ENCODE results near the gene TRAF6. TPM values are rescaled to one million over a fixed set of nuclear protein-coding genes. Genes with fewer than 3 reads are reported as not detected.

TRAF6 gene
- total RNA-seq, 1 donor from 2014 or later: 7.5 TPM

- DNase-seq (ENCODE audit: low read depth): no peak
- TF ChIP-seq CTCF (conservative IDR thresholded peaks at IDR 0.05; ENCODE audit: low read depth, low read length): no peak
- H3K4me3 ChIP-seq (ENCODE audit: low read depth, low read length): no peak overlapping the region
Measured at GRCh38 chr11:36447947-36448346, 62.1 kb downstream of the TRAF6 start.

GRCh38 chr11:36447514-36447913 is 62.6 kb downstream of the TRAF6 start:
- no peak for TF ChIP-seq CTCF (conservative IDR thresholded peaks at IDR 0.05; ENCODE audit: low read depth, low read length)
- no peak for DNase-seq (ENCODE audit: low read depth)
- no peak overlapping the region for H3K4me3 ChIP-seq (ENCODE audit: low read depth, low read length)

- H3K4me3 ChIP-seq (ENCODE audit: low read depth, low read length): no peak overlapping the region
- TF ChIP-seq CTCF (conservative IDR thresholded peaks at IDR 0.05; ENCODE audit: low read depth, low read length): no peak
- DNase-seq (ENCODE audit: low read depth): no peak
Measured at GRCh38 chr11:36446135-36446534, 63.9 kb downstream of the TRAF6 start.

GRCh38 chr11:36443661-36444060 is 66.4 kb downstream of the TRAF6 start:
- TF ChIP-seq CTCF (conservative IDR thresholded peaks at IDR 0.05; ENCODE audit: low read depth, low read length): no peak
- DNase-seq (ENCODE audit: low read depth): no peak

GRCh38 chr11:36441610-36442208 is 68.4 kb downstream of the TRAF6 start:
- H3K4me3 ChIP-seq (ENCODE audit: low read depth, low read length): no peak overlapping the region
- no peak for DNase-seq (ENCODE audit: low read depth)
- TF ChIP-seq CTCF (conservative IDR thresholded peaks at IDR 0.05; ENCODE audit: low read depth, low read length): no peak

More at GRCh38 chr11:36443661-36444060, 66.4 kb downstream of the TRAF6 start:
- no peak overlapping the region for H3K4me3 ChIP-seq (ENCODE audit: low read depth, low read length)

- H3K4me3 ChIP-seq (ENCODE audit: low read depth, low read length): no peak overlapping the region
- DNase-seq (ENCODE audit: low read depth): no peak
- no peak for TF ChIP-seq CTCF (conservative IDR thresholded peaks at IDR 0.05; ENCODE audit: low read depth, low read length)
Measured at GRCh38 chr11:36438126-36438525, 71.9 kb downstream of the TRAF6 start.

GRCh38 chr11:36437413-36437812 is 72.7 kb downstream of the TRAF6 start:
- H3K4me3 ChIP-seq (ENCODE audit: low read depth, low read length): no peak overlapping the region
- DNase-seq (ENCODE audit: low read depth): no peak
- no peak for TF ChIP-seq CTCF (conservative IDR thresholded peaks at IDR 0.05; ENCODE audit: low read depth, low read length)

Measured in epithelial cell of proximal tubule (primary cell).